ENCODE data around the gene SNX10. TPM values are rescaled to one million over a fixed set of nuclear protein-coding genes. Genes with fewer than 3 reads are reported as not detected.

SNX10 gene
- total RNA-seq, 1 experiment from 2014 or later: 9.4 TPM

- H2AK5ac ChIP-seq (ENCODE audit: insufficient read length, low read length): no peak overlapping the region
- no peak overlapping the region for H3T11ph ChIP-seq (ENCODE audit: low read length)
- H4K5ac ChIP-seq (ENCODE audit: insufficient read length, low read depth, low read length): no peak overlapping the region
- no peak for DNase-seq
- H3K27ac ChIP-seq (ENCODE audit: insufficient read length, low read depth, low read length): no peak overlapping the region
- Mint-ChIP-seq H3K36me3 (ENCODE audit: insufficient read depth in 1 of 3, low read depth in 3 of 3) (no peaks in the 10 kb centered on the region), H3K27me3 (ENCODE audit: low read depth) (no peaks in the 10 kb centered on the region; the same call in 1 of the 2 replicates), H3K9me3 (no peaks in the 10 kb centered on the region; a peak in 1 of 5 replicates), H3K27ac (no peak overlapping the region), H3K4me1 (no peaks in the 10 kb centered on the region), H3K4me3 (no peak overlapping the region)
- no peaks in the 10 kb centered on the region for H4K20me1 ChIP-seq (ENCODE audit: control insufficient read depth, insufficient read depth, insufficient read length)
- no peaks in the 10 kb centered on the region for H3K79me1 ChIP-seq (ENCODE audit: insufficient read depth, low read depth, low read length, poor library complexity, severe bottlenecking)
- no peaks in the 10 kb centered on the region for H3K4me1 ChIP-seq (ENCODE audit: insufficient read depth, low read length)
- no peaks in the 10 kb centered on the region for H3K27me3 ChIP-seq (ENCODE audit: insufficient read depth, low read length)
- no peaks in the 10 kb centered on the region for H3K9me3 ChIP-seq (ENCODE audit: control insufficient read depth, low read depth, low read length)
- no peak overlapping the region for H2BK12ac ChIP-seq (ENCODE audit: insufficient read length, low read depth, low read length)
- no peak overlapping the region for H3K4ac ChIP-seq (ENCODE audit: low read depth, low read length)
- no peak overlapping the region for H3K18ac ChIP-seq (ENCODE audit: insufficient read length, low read depth, low read length)
- no peak overlapping the region for H4K8ac ChIP-seq (replicated peaks; ENCODE audit: insufficient read length, low read depth, low read length)
- no peaks in the 10 kb centered on the region for H3K79me2 ChIP-seq (ENCODE audit: insufficient read depth, low read length)
- no peak overlapping the region for H3K14ac ChIP-seq (ENCODE audit: insufficient read depth, low read length)
- H2BK120ac ChIP-seq (ENCODE audit: low read depth, low read length, poor library complexity, severe bottlenecking): no peak overlapping the region
- peak; percentile 31; the same call in 2 of the 3 replicates for TF ChIP-seq CTCF (conservative IDR thresholded peaks at IDR 0.05)
- no peak overlapping the region for H2BK5ac ChIP-seq (ENCODE audit: insufficient read length, low read length)
- H4K91ac ChIP-seq (ENCODE audit: insufficient read length, low read depth, low read length): no peak overlapping the region
- H3K56ac ChIP-seq (ENCODE audit: insufficient read length, low read depth, low read length): no peak overlapping the region
- no peak overlapping the region for H3K4me2 ChIP-seq (ENCODE audit: insufficient read depth, insufficient read length, low read length)
- no peak overlapping the region for H2BK20ac ChIP-seq (ENCODE audit: low read depth, low read length, poor library complexity, severe bottlenecking)
- no peak overlapping the region for H3K23ac ChIP-seq (ENCODE audit: insufficient read length, low read depth, low read length)
- H3K23me2 ChIP-seq (ENCODE audit: insufficient read length, low read depth, low read length, poor library complexity, severe bottlenecking): no peaks in the 10 kb centered on the region
- WGBS (ENCODE audit: extremely low coverage, insufficient read length, low lambda C conversion rate): no CpG with 5 or more reads among the region's 5 CpGs
- no peak overlapping the region for H3K9ac ChIP-seq (ENCODE audit: extremely low read depth, insufficient read length, low read length)
- H2AFZ ChIP-seq (ENCODE audit: low read length): no peak overlapping the region
- H2BK15ac ChIP-seq (ENCODE audit: low read depth, low read length): no peak overlapping the region
Observed at GRCh38 chr7:26284995-26285632, 6.5 kb upstream of the SNX10 start.

Measured in H9 (cell line).